ENCODE measurements around the gene BCL2.

DNA sequence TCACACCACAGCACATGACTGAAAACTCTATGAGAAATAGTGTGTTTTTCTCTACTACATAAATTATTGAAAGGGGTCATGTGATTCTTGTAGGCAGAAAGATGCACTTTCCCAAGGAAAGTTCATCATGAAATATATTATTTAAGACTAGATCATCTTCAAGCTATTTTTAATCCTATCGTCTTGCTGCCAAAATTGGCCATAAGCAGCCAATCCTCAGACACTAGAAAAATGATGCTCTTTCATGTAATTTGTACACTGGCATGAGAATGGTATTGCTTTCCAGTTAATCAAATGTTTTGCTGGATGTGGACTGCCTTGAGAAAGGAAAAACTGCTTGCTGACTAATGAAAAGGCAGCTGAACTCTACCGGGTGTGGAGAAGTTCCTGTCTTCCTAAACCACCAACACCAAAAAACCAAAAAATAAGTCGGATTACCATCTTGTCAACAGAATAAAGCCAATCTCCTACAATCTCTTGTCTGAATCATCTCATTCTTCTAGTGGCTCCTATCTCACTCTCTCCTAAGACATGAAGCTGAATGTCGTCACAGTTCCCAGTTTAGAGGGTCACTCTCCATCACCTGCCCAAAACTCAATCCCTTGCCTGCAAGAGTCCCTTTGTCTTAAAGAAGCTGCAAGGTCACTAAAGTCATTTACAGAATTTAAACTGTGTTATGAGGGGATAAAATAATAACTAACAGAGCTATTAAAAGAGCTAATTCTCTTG lies 5.3 kb downstream of the BCL2 start:
- TF ChIP-seq EZH2phosphoT487 (IDR thresholded peaks at IDR 0.05; ENCODE audit: borderline replicate concordance, low read length), result no peak
- TF ChIP-seq CTCF (conservative IDR thresholded peaks at IDR 0.05; ENCODE audit: low read depth, low read length), result no peak
- no peak for TF ChIP-seq EZH2 (IDR thresholded peaks at IDR 0.05; ENCODE audit: low read length, unreplicated experiment)
